ACHN (cell line): ENCODE data around the gene THSD7B.
"Not testable (repeated sequence)": the region's sequence is repeated elsewhere in the genome, so short reads cannot be mapped to it uniquely, and the experiment has no call there.

Experiments used
- DNase-seq: peaks from one replicate; pipeline ENCODE4 v3.0.0-alpha.2; 2015
- in situ Hi-C: cut with HindIII; loops from 2 replicates; pipeline ENCODE4 v1.10.0; 2017; ENCODE audit warnings: low sequenced_read_pairs, low pct_ligation_motif_present, low pct_unique_long_range_greater_than_20kb

Gene THSD7B

DNA sequence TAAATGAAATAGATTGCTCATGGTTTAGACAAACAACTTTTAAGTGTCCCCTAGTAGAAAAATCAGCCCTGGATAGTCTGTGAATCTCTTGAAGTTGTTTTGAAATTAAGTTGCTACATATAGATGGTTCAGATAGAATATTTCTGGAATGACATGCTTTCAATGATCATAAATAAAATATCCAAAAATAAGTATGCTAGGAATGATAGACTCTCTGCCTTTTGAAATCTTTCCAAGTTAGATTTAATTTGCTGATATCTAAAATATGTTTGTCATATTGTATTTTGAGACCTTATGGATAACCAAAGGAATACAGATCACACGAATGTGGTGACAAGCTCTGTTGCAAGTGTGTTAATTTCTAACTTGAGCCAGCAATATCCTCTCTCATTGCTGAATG, 488.7 kb downstream of the THSD7B start:
- in situ Hi-C loops = no loop called here
- DNase-seq = no peak

DNA sequence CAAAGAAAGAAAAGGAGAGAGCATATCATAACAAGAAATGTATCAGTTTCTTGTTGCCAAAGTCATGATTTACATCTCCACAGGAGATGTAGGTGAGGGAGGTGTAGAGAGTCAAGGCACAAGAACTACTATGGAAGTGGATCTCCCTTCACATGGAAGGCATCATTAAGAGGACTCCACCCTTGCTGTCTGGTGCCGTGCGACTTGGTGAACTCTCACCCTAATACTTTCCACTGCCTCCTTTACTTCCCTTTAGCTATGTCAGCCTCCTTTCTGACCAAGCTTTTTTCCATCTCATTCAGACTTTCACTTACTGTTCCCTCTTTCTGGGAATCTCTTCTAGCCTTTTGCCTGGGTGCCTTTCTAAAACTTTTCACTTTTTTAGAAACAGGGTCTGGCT, 490.0 kb downstream of the THSD7B start:
- in situ Hi-C loops = no loop called here
- DNase-seq = no peak

DNA sequence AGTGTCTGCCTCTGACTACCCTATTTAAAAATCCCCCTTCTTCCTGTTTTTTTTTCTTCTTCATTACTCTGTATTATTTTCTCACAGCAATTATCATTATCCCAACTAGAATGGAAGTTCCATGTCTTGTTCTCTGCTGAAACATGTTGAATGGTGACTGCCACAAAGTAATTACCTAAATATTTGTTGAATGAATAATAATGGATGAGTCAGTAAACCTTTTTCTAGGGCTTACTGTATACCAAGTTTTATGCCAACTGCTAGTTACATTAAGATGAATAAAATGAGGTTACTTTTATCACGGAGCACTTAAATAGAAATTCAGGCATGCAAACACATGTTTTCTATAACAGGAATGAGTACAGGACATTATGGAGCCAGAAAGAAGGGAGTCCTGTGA, 490.6 kb downstream of the THSD7B start:
- no peak for DNase-seq
- in situ Hi-C loops = no loop called here

DNA sequence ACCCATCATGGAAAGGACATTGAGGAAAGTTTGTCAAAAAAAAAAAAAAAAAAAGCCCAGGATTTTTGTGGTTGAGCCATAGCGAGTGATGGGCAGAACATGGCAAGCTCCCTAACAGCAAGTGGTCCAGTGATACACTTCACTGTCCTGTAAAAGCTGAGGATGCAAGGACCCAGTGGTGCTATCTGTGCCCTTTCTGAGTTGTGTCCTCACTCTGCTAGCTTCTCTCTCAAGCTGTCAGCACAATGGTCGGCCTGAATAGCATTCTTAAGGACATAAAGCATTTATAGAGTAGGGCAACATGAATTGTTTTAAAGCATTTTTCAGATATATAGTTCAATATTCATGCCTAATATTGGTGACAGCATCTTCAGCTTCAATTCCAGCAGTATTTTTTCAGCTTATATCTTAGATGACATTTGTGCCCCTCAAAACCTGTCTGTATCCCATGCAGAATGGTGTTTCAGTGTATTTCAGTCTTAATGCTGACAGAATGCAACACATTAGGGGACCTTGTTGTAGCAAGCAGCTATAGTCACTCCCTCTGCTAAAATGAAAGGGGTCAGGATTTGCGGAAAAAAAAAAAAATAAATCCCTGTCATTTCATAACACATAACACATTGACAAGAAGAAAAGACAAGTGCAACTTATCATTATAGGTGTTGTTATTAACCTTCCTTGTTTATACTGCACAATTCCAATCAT, 496.7 kb downstream of the THSD7B start:
- in situ Hi-C loops = no loop called here

DNA sequence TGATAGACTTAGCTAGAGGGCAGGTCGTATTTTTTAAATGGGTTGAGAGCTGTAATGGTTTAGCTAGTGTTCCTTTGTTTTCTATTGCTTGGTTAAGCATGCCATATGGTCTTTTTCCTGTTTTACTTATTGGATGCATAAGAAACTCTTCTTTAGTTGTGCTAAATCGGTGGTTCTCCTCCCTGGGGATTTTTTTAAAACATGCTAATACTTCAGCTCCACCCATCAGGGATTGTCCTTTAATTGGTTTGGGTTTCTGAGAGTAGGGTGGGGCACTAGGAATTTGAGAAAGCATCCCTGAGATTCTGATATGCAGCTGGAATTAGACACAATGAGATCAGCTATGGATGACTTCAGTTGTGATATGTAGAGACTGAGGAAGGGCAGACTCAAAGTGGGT, 497.2 kb downstream of the THSD7B start:
- DNase-seq = no peak
- in situ Hi-C loops = no loop called here

More for the DNA sequence above, 496.7 kb downstream of the THSD7B start:
- DNase-seq = no peak

DNA sequence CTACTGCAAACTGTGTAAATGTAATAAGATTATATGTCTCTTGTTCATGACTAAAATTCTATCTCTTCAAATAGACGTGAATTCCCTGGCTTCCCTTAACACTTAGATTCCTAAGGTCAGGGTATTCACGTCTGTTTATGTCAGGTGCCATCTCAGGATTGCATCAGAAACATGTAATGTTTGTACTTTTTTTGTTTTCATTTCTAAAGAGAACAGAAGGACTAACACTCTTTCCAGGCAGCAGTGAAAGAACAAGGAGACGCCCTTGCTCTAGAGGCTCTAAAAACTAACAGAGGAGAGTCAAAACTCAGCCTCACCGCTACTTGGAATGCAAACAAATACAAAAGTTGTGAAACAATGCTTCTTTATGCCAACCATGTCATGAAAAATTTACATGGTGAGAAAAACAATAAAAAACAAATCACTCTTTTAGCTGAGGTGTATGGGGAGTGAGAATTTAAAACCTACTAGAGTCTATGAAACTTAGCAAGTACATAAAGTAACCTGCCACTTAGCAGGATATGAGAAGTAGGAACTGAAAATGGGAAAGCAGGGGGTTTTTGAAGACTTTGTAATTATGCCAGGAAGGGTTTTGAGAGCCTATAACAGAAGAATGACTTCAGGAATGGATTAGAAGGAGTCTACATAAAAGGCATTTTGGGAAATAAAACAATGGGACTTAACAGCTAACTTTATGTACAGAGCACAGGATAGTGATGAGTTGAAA, 522.7 kb downstream of the THSD7B start:
- in situ Hi-C loops = no loop called here
- DNase-seq = no peak

DNA sequence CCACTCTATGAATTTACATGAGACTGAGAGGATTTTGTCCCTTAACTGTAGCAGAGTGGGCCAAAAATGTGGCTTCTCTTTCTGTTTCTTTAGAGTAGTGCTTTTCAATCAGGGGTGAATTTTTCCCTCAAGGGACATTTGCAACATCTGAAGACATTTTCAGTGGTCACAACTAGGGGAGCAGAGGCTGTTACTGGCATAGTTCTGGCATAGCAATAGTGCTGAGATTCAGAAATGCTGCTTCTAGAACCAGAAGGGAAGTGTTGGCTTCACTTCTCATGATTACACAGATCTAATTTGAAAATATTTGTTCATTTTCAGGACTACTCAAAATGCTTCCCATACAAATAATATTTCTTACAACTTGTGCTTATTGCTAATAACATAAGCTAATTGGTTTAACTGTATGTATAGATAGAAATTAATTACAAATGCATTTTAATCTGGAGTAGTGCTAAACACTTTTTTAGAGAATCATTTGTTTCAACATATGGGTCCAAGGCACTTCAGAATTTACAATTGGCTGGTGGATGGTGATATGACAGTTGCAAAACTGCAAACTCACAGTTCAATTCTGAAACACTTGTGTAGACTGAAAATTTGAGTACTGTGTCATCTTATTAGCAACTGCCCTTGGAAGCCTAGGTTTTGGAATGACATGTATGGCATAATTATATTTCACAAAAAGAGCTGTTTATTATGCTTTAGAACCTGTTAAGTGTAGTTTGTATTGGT, 526.7 kb downstream of the THSD7B start:
- in situ Hi-C loops = no loop called here
- no peak for DNase-seq

DNA sequence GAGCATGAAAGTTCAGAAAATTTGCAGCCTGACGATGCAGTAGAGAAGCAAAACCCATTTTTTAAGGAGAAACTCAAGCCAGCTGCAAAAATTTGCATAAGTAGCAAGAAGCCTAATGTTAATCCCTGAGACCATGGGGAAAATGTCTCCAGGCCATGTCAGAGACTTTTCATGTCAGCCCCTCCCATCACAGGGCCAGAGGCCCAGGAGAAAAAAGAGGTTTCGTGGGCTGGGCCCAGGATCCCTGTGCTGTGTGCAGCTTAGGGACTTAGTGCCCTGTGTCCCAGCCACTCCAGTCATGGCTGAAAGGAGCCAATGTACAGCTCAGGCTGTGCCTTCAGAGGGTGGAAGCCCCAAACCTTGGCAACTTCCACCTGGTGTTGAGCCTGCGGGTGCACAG, 533.0 kb downstream of the THSD7B start:
- in situ Hi-C loops = no loop called here
- no peak for DNase-seq

DNA sequence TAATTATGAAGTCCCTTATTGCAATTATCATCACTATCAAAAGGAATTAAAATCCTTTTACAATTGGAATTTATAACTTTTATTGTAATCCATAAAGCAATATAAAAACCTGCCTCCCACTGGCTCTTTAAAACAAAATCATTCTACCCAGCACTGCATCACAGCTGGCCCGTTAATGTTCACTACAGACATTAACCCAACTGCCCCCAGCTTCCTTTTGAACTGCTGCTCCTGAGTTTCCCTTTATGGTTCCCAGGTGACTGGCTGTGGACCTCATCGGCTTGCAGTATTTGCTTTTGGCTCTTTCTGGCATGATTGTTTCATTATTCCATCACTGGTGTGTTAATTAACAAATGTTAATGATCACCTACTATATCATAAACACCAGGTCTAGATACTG, 535.6 kb downstream of the THSD7B start:
- DNase-seq = no peak
- in situ Hi-C loops = no loop called here

DNA sequence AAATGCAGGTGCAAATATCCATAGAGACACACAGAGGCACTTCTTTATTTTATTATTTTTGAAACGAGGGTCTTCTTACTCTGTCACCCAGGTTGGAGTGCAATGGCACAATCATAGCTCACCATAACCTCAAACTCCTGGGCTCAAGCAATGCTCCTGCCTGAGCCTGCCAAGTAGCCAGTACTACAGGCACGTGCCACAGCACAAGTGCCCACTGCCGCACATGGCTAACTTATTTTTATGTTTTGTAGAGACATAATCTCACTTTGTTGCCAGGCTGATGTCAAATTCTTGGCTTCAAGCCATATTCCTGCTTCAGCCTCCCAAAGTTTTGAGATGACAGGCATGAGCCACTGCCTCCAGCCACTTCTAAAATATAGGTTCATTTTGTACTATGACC, 537.6 kb downstream of the THSD7B start:
- in situ Hi-C loops = no loop called here

DNA sequence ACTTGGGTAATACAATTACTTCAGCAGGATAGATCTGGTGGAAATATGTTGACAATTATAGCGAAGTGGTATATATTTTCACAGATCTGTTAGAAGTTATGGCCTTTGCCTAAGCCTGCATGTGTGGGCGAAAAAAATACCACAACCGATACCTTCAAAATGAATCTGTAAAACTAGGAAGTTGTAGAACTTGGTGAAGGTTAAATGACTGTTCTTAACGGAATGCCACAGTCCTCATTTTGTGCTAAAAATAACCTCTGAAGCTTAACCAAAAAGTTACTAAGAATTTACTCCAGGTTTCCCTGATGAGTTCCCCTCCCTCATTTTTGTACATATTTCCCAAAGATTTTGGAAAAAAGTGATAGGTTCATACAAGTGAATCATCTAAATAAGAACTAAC, 550.7 kb downstream of the THSD7B start:
- in situ Hi-C loops = no loop called here
- no peak for DNase-seq

More for the DNA sequence above, 537.6 kb downstream of the THSD7B start:
- DNase-seq = no peak

DNA sequence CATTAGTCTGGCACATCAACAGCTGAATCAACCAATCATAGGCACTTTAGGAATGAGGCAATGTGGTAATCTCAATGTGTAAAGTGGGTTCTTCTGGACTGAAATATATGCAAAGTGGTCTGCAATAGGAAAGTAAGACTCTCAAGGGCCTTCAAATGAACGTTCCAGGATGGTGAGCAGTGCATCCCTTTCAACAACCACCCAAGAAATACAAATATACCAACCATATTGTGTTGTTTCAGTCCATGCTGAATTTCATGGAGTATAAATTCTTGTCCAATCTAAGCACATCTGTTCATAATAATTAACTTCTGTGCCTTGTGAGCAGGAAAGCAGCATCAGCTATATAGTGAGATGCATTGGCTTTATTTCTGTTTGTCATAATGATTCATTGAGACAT, 556.2 kb downstream of the THSD7B start:
- no peak for DNase-seq

DNA sequence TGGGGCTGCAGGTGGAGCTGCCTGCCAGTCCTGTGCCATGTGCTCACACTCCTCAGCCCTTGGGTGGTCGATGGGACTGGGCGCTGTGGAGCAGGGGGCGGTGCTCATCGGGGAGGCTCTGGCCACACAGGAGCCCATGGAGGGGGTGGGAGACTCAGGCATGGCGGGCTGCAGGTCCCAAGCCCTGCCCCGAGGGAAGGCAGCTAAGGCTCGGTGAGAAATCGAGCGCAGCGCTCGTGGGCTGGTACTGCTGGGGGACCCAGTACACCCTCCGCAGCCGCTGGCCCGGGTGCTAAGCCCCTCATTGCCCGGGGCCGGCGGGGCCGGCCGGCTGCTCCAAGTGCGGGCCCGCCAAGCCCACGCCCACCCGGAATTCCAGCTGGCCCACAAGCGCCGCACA, 566.2 kb downstream of the THSD7B start:
- in situ Hi-C loops, DNase-seq: not testable (repeated sequence)

More for the DNA sequence above, 556.2 kb downstream of the THSD7B start:
- in situ Hi-C loops = no loop called here

DNA sequence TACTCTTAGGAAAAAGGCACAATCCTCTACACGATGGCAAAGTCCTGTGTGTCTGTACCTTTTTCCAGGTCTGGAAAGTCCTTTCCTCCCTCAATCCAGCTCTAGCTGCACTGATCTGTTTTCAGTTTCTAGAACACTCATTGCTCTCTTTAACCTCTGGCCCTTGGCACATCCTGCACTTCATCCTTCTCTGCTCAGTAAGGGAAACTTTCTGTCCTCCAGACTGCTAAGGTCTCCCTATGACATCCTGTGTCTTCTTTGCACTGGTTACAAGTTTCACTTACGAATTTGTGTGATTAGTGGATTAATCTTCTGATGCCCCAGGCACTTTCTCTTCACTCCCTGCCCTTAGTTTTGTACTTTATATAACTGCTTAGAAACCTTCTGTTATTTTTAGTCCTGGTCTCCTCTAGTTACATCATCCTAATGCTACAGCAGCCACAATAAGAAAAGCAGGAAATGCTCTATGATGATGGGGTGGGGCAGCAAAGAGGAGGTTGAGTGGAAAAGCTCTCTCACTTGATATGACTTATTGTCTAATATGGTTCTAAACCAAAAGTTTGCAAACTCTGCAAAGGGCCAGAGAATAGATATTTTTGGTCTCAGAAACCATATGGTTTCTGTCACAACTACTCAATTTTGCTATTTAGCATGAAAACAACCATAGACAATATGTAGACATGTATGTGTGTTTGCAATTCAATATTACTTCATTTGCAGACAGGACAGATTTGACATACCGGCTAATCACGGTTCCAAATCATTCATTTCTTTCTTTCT, 568.2 kb downstream of the THSD7B start:
- DNase-seq = no peak
- in situ Hi-C loops = no loop called here

DNA sequence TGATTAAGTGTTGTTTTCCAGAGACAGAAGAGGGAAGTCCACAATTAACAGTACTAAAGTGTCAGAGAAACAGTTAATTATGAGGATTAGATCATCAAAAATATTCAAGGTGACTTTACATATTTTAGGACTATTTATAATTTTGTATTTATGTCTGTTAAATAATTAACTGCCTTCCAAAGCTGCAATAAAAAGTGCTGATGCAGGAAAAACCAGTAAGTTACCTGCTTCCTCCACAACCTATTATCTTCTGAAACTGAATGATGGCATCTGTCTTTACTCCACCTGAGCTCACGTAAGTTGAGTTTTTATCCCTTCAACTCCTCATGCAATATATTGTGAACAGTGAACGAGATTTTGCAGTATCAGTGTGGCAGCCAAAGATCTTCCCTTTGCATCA, 570.7 kb downstream of the THSD7B start:
- DNase-seq = no peak
- in situ Hi-C loops = no loop called here

DNA sequence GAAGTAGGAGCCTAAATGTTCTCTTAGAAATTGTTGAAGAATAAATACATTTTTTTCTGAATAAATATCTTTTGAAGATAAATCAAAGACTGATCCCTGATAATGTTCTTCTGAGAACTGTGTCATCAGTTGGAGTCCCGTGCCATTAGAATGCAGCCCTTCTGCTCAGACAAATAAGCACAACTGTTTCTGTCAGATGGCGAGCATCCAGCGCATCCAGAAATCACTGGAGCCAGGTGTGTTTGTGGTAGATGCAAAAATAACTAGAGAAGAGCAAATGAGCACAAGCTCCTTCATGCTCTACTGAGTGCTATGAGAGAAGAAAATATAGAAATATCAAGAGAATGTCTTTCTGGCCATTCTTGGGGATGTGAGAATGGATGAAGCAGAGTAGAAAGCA, 573.7 kb downstream of the THSD7B start:
- in situ Hi-C loops = no loop called here
- no peak for DNase-seq

DNA sequence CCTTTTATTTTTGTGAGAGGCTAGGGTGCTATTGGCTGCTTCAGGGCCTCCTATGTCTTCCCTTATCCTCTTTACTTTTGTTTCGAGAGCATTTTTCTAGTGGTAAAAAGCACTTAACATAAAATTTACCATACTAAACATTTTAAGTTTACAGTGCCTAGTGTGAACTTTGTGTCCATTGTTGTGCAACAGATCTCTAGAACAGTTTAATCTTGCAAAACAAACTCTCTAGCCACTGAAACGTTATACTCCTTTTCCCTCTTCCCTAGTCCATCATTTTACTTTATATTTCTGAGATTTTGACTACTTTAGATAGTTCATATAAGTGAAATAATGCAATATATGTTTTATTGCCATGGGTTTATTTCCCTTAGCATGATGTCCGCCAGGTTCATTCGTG, 580.6 kb downstream of the THSD7B start:
- in situ Hi-C loops = no loop called here
- no peak for DNase-seq

DNA sequence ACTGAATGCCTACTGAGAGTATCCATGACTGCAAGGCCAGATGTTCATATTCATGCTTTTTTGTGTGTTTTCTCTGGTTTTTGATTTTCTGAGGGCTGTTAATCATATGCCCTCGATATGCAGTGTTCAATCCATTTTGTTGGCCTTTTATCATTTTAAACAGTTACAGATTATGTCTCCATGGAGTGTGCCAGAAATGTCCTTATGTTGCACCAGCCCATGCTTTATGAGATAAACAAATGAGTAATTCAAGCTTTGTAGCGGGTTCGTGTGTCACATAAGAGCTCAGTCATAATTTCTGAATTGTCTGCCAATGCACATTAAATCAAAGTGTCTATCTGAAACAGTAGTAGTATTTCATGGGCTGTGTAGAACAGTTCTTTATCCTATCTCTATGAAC, 583.0 kb downstream of the THSD7B start:
- no peak for DNase-seq
- in situ Hi-C loops = no loop called here

DNA sequence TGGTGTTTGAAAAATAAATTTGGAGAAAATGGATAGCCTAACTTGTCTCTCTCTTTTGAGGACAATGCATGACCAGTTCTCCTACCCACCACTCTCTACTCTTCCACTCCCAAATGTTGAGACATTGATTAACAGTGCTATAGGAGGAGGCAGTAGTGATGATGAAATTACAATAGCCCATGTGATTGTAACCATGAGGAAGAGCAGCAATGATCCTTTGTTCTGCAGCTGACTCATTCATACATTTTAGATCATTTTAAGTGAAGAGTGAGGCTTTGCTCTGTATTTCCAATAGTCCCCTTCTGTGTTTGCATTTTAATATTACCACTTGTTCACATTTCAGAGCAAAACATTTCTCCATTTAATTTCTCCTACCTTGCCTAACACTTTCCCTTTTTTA, 592.3 kb downstream of the THSD7B start:
- DNase-seq = no peak
- in situ Hi-C loops = no loop called here
